K562 (cell line): ENCODE data around the gene SPPL3. TPM values are rescaled to one million over a fixed set of nuclear protein-coding genes. Genes with fewer than 3 reads are reported as not detected.

ENCODE experiments used
- ATAC-seq: fragments of 200-7000 bp; cut with Tn5 transposase; 3 replicates; pipeline ENCODE4 v1.9.1; 2020; ENCODE audit warnings: moderate library complexity
- BruUV-seq: library from RNA; stranded (reverse); fragments of 400-500 nt; replicated peaks from 2 replicates; lab custom pipeline; 2021; lab: Mats Ljungman, UMichigan
- CTCF ChIA-PET: fragments of 300-600 bp; formaldehyde crosslinking; extraction: SDS; loops from one replicate; lab custom pipeline; 2021; ENCODE audit warnings: low intra/inter-chr PET ratio; lab: Yijun Ruan, JAX
- POLR2A ChIA-PET: fragments of 300-600, 350-650 bp; sonication (Branson Sonifier 250); formaldehyde crosslinking; extraction: SDS; loops from one replicate; lab custom pipeline; 2021; ENCODE audit warnings: antibody characterized with exemption, inconsistent platforms; lab: Yijun Ruan, JAX
- DNase-seq, 4 experiments: peaks; one replicate each; pipeline versions ENCODE4 v3.0.0 to v3.0.0-alpha.2; 2011 to 2018; ENCODE audit warnings: low spot score in 3 of 4, mixed read lengths in 3 of 4; ENCODE audit errors: extremely low read depth in 1 of 4
- FAIRE-seq: peaks from 2 replicates; lab custom pipeline; 2011; peaks lifted over from hg19 to GRCh38; lab: Jason Lieb, UNC
- H2AFZ ChIP-seq: 2 replicates; pipeline ENCODE4 v1.6.0; 2011; ENCODE audit warnings: low read depth, low read length, control low read depth, inconsistent platforms
- H3K27ac ChIP-seq: fragments of 200-600 bp; 3 replicates; pipeline ENCODE4 v1.8.0; 2011; ENCODE audit warnings: low read depth, mild to moderate bottlenecking, control low read depth, inconsistent platforms, low read length, moderate library complexity, mixed read lengths; ENCODE audit errors: extremely low read depth
- H3K27me3 ChIP-seq, 2 experiments: fragments of 300-600 bp in 1 of 2; 2 replicates in 1 of 2; 3 replicates in 1 of 2; pipeline versions ENCODE4 v1.6.0 to v1.8.0; 2011; ENCODE audit warnings: inconsistent platforms in 2 of 2, low read length in 2 of 2, mild to moderate bottlenecking in 1 of 2, mixed read lengths in 1 of 2, moderate library complexity in 1 of 2; ENCODE audit not compliant: control insufficient read depth in 2 of 2, insufficient read depth in 2 of 2
- H3K36me3 ChIP-seq: fragments of 300-600 bp; 3 replicates; pipeline ENCODE4 v1.8.0; 2011; ENCODE audit warnings: mild to moderate bottlenecking, low read length, inconsistent platforms; ENCODE audit not compliant: control insufficient read depth, insufficient read depth
- H3K4me1 ChIP-seq, 2 experiments: fragments of 200-600 bp in 1 of 2; replicated peaks in 1 of 2; 2 replicates in 1 of 2; 3 replicates in 1 of 2; pipeline versions ENCODE4 v1.5.1 to v1.8.0; 2011; ENCODE audit warnings: inconsistent platforms in 2 of 2, low read length in 2 of 2, mild to moderate bottlenecking in 1 of 2, mixed read lengths in 1 of 2, moderate library complexity in 1 of 2; ENCODE audit not compliant: control insufficient read depth in 2 of 2, insufficient read depth in 2 of 2
- H3K4me2 ChIP-seq: 2 replicates; pipeline ENCODE4 v1.6.1; 2011; ENCODE audit warnings: low read length, control low read depth, inconsistent platforms, mixed read lengths; ENCODE audit not compliant: insufficient read depth
- H3K4me3 ChIP-seq: fragments of 200-600 bp; sonication (generic), shearing (Covaris generic); 2 replicates; pipeline ENCODE4 v1.5.1; 2016; ENCODE audit warnings: control low read depth, inconsistent platforms
- H3K79me2 ChIP-seq: fragments of 200-600 bp; 3 replicates; pipeline ENCODE4 v1.8.0; 2011; ENCODE audit warnings: low read length, inconsistent platforms; ENCODE audit not compliant: control insufficient read depth, insufficient read depth
- H3K9ac ChIP-seq, 2 experiments: 2 replicates each; pipeline versions ENCODE4 v1.6.0 to v1.6.1; 2011; ENCODE audit warnings: low read depth in 2 of 2, low read length in 2 of 2, control low read depth in 1 of 2, inconsistent platforms in 1 of 2, mild to moderate bottlenecking in 1 of 2, mixed read lengths in 1 of 2; ENCODE audit not compliant: insufficient read depth in 1 of 2
- H3K9me1 ChIP-seq: one replicate; pipeline ENCODE4 v1.6.0; 2011; ENCODE audit warnings: inconsistent platforms, mild to moderate bottlenecking, low read length, moderate library complexity; ENCODE audit not compliant: control insufficient read depth, insufficient read depth
- H3K9me3 ChIP-seq: replicated peaks from 2 replicates; pipeline ENCODE4 v1.5.1; 2011; ENCODE audit warnings: low read depth, low read length, inconsistent platforms; ENCODE audit not compliant: control insufficient read depth, insufficient read depth
- H4K20me1 ChIP-seq: replicated peaks from 2 replicates; pipeline ENCODE4 v1.6.1; 2011; ENCODE audit warnings: low read length, inconsistent platforms, mixed read lengths; ENCODE audit not compliant: control insufficient read depth, insufficient read depth
- RBM34 ChIP-seq: fragments of 200-400 bp; formaldehyde crosslinking; IDR thresholded peaks from 2 replicates; pipeline ENCODE4 v1.6.1; 2018; ENCODE audit warnings: low read length, borderline replicate concordance; ENCODE audit not compliant: insufficient read depth
- WGBS: fragments of 100-300 bp; shearing (Covaris generic); methylation state at CpG from one replicate; pipeline ENCODE4 v1.1.6; 2016; ENCODE audit warnings: low coverage, mixed read lengths; ENCODE audit not compliant: insufficient coverage; ENCODE audit errors: missing lambda C conversion rate; 5-methylcytosine and 5-hydroxymethylcytosine counted together
- in situ Hi-C: fragments of 300-500 bp; cut with MboI; formaldehyde crosslinking; loops from 4 replicates; pipeline ENCODE4 v1.15.0; 2018; ENCODE audit warnings: inconsistent platforms, mixed read lengths
- intact Hi-C: fragments of 100-400 bp; cut with micrococcal nuclease; formaldehyde crosslinking; loops from 2 replicates; pipeline ENCODE4 v1.14.2; 2022
- polyA plus RNA-seq, 8 experiments: library from polyadenylated mRNA; depleted of rRNA in 4 of 8; stranded (reverse) in 5 of 8; unstranded in 3 of 8; fragments of >200 nt; fragmentation: Nextera tagmentation in 2 of 8; fragmentation: Illumina TruSeq in 1 of 8; extraction: Ambion mirVana in 2 of 8; extraction: Trizol in 1 of 8; gene quantifications; 2 replicates each; pipeline versions ENCODE4 v1.2.1 to v1.2.3, GENCODE V29; 2011 to 2014; ENCODE audit warnings: inconsistent platforms in 1 of 8, missing spikeins in 1 of 8
- total RNA-seq, 7 experiments: library from RNA; depleted of rRNA in 6 of 7; stranded (reverse); fragments of >200 nt in 6 of 7; fragmentation: Illumina TruSeq in 2 of 7; extraction: Trizol in 2 of 7; gene quantifications; 2 replicates each; pipeline versions ENCODE4 v1.2.1 to v1.2.3, GENCODE V29; 2011 to 2021; ENCODE audit warnings: low replicate concordance in 1 of 7
- TF ChIP-seq, protein P1 (sequence below): fragments of 450-650 bp; IDR thresholded peaks from 2 replicates; pipeline ENCODE4 v1.6.1; 2018; ENCODE audit not compliant: partially characterized antibody

SPPL3 gene
- total and polyA plus RNA-seq, 9 of the 15 experiments (the other 6 are each of a cell fraction or from before 2014, with no cell fraction given): 2.9 to 32.1 (median 7.1) TPM

DNA sequence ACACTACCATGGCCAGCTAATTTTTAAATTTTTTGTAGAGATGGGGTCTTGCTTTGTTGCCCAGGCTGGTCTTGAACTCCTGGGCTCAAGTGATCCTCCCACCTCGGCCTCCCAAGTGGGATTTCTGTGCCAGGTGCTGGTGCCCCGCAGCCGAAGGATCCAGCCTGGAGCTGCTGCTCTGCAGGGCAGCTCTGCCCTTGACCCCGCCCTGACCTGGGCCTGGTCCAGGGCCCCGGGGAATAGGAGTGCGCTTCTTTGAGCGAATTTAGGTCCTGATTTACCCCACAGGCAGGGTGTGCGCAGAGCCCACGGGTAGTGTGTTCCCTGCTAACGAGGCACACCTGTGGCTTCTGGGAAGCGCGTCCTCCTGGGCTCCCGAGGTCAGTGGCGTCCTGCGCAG, 163.3 kb downstream of the SPPL3 start:
- no peaks in the 10 kb centered on the region for H3K27me3 ChIP-seq
- CTCF ChIA-PET: no interaction called here
- no peak for ATAC-seq
- TF ChIP-seq RBM34: no peak
- TF ChIP-seq, protein P1, sequence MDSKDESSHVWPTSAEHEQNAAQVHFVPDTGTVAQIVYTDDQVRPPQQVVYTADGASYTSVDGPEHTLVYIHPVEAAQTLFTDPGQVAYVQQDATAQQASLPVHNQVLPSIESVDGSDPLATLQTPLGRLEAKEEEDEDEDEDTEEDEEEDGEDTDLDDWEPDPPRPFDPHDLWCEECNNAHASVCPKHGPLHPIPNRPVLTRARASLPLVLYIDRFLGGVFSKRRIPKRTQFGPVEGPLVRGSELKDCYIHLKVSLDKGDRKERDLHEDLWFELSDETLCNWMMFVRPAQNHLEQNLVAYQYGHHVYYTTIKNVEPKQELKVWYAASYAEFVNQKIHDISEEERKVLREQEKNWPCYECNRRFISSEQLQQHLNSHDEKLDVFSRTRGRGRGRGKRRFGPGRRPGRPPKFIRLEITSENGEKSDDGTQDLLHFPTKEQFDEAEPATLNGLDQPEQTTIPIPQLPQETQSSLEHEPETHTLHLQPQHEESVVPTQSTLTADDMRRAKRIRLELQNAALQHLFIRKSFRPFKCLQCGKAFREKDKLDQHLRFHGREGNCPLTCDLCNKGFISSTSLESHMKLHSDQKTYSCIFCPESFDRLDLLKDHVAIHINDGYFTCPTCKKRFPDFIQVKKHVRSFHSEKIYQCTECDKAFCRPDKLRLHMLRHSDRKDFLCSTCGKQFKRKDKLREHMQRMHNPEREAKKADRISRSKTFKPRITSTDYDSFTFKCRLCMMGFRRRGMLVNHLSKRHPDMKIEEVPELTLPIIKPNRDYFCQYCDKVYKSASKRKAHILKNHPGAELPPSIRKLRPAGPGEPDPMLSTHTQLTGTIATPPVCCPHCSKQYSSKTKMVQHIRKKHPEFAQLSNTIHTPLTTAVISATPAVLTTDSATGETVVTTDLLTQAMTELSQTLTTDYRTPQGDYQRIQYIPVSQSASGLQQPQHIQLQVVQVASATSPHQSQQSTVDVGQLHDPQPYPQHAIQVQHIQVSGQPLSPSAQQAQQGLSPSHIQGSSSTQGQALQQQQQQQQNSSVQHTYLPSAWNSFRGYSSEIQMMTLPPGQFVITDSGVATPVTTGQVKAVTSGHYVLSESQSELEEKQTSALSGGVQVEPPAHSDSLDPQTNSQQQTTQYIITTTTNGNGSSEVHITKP: no peak
- TF ChIP-seq, all 486 proteins: peak for 0
- in situ Hi-C loops: no loop called here
- intact Hi-C loops: no loop called here
- Histone ChIP-seq H3K27ac (no peak overlapping the region), H3K4me3 (no peak overlapping the region), H4K20me1 (0 out of 2 replicates have a peak, but pooled peaks cover 5% of the 10 kb centered on the region), H2AFZ (no peak overlapping the region), H3K79me2 (no peaks in the 10 kb centered on the region), H3K9me3 (no peaks in the 10 kb centered on the region), H3K36me3 (peaks cover 9% of the 10 kb centered on the region; the same call in 1 of the 3 replicates), H3K9ac (no peak overlapping the region; a peak in 1 of 4 replicates), H3K4me2 (no peak overlapping the region), H3K9me1 (no peaks in the 10 kb centered on the region), H3K4me1 (peaks cover 0 to 16% of the 10 kb centered on the region in 2 experiments; a peak in 2 of 5 replicates)
- no TSS peak for BruUV-seq
- DNase-seq: no peak
- no peak for FAIRE-seq
- 82% methylated on average over 8 of the region's 15 CpGs for WGBS
- POLR2A ChIA-PET: interaction anchor here (0.8 to 0.9 kb wide), 2 partner anchors 10 to 11 kb away, joined by 3 read pairs; no protein-coding TSS in a partner anchor
